HG03571 (cell line): ENCODE measurements around the gene LUC7L.
"Not testable (repeated sequence)": the region's sequence is repeated elsewhere in the genome, so short reads cannot be mapped to it uniquely, and the experiment has no call there.

Experiments used
- ATAC-seq: cut with Tn5 transposase; IDR thresholded peaks from one replicate; pipeline ENCODE4 v1.9.1; 2021; ENCODE audit not compliant: unreplicated experiment

LUC7L gene

GRCh38 chr16:230351-230750, 1.1 kb upstream of the LUC7L start:
- not testable (repeated sequence) for ATAC-seq

GRCh38 chr16:229731-230281, 557 bp upstream of the LUC7L start:
- ATAC-seq: no peak

GRCh38 chr16:228151-228851, 948 bp downstream of the LUC7L start:
- peak; percentile 3 for ATAC-seq

- ATAC-seq: no peak
These were observed 9.2 kb downstream of the LUC7L start for GRCh38 chr16:220021-220420.

- no peak for ATAC-seq
These were observed 16.2 kb downstream of the LUC7L start for GRCh38 chr16:212999-213398.

- not testable (repeated sequence) for ATAC-seq
These were observed 17.5 kb downstream of the LUC7L start for GRCh38 chr16:211631-212180.

GRCh38 chr16:209359-209758, 19.9 kb downstream of the LUC7L start:
- ATAC-seq: not testable (repeated sequence)

GRCh38 chr16:204046-204445, 25.2 kb downstream of the LUC7L start:
- not testable (repeated sequence) for ATAC-seq

GRCh38 chr16:203246-203645, 26.0 kb downstream of the LUC7L start:
- no peak for ATAC-seq

- ATAC-seq: no peak
These were observed 28.9 kb downstream of the LUC7L start for GRCh38 chr16:200388-200787.

- no peak for ATAC-seq
These were observed 34.7 kb downstream of the LUC7L start for GRCh38 chr16:194516-194915.

GRCh38 chr16:193441-193840, 35.8 kb downstream of the LUC7L start:
- no peak for ATAC-seq

GRCh38 chr16:192686-193085, 36.6 kb downstream of the LUC7L start:
- ATAC-seq: no peak

- ATAC-seq: no peak
These were observed 37.4 kb downstream of the LUC7L start for GRCh38 chr16:191831-192230.

- ATAC-seq: no peak
These were observed 39.6 kb downstream of the LUC7L start for GRCh38 chr16:189604-190186.

- ATAC-seq: no peak
These were observed 40.6 kb downstream of the LUC7L start for GRCh38 chr16:188674-189073.

- ATAC-seq: no peak
These were observed 41.9 kb downstream of the LUC7L start for GRCh38 chr16:187330-187729.

- ATAC-seq: no peak
These were observed 43.6 kb downstream of the LUC7L start for GRCh38 chr16:185691-186090.

- ATAC-seq: no peak
These were observed 44.0 kb downstream of the LUC7L start for GRCh38 chr16:185213-185612.

GRCh38 chr16:183005-183404, 46.2 kb downstream of the LUC7L start:
- no peak for ATAC-seq

- ATAC-seq: no peak
These were observed 47.7 kb downstream of the LUC7L start for GRCh38 chr16:181565-182021.
